ENCODE measurements around the gene CLSTN2.

The CLSTN2 gene

DNA sequence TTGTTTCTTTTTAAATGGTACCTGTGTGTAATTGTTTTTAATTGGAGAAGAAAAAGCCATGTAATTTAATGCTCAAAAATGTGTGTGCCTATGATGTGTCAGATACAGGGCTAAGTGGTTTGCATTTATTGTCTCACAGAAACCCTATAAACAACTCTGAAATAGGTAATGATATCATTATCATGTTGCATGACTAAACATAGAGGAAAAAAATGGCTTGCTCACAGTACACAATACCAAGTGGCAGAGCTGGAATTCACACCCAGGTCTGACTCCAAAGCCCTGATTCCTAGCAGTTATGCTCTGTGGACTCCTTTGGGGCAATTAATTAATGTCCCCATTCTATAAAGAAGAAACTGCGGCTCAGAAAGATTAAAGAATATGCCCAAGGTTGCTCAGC, 505.5 kb downstream of the CLSTN2 start:
- Histone ChIP-seq H2BK5ac (ENCODE audit: low read length) (no peak overlapping the region), H2BK120ac (ENCODE audit: low read depth, low read length) (no peak overlapping the region), H3K14ac (ENCODE audit: low read length) (no peak overlapping the region), H2AFZ (ENCODE audit: low read length) (no peak overlapping the region), H2BK12ac (ENCODE audit: low read length) (no peak overlapping the region), H3K4ac (ENCODE audit: low read length) (no peak overlapping the region), H2AK5ac (ENCODE audit: low read depth, low read length) (no peak overlapping the region), H3K79me1 (ENCODE audit: low read depth, low read length) (no peaks in the 10 kb centered on the region), H3K9me3 (replicated peaks in 1 of 2; ENCODE audit: control insufficient read depth in 2 of 2, insufficient read depth in 1 of 2, low read depth in 1 of 2, low read length in 2 of 2) (no peaks in the 10 kb centered on the region), H4K8ac (ENCODE audit: low read depth, low read length) (no peak overlapping the region), H3K4me2 (ENCODE audit: insufficient read depth, low read length, poor library complexity, severe bottlenecking) (no peak overlapping the region), H3K27me3 (ENCODE audit: control insufficient read depth in 3 of 3, insufficient read depth in 3 of 3, low read depth in 1 of 3, low read length in 3 of 3) (no peaks in the 10 kb centered on the region), H3K9ac (ENCODE audit: low read depth, low read length, poor library complexity) (no peak overlapping the region), H3K4me1 (ENCODE audit: control insufficient read depth in 2 of 2, insufficient read depth in 1 of 2, low read depth in 1 of 2, low read length in 2 of 2) (peaks cover 0 to 1% of the 10 kb centered on the region in 2 donors), H3K4me3 (ENCODE audit: low read length in 2 of 2) (no peak overlapping the region), H3K18ac (ENCODE audit: low read length) (no peak overlapping the region), H4K91ac (ENCODE audit: low read depth, low read length, poor library complexity) (no peak overlapping the region), H3K36me3 (replicated peaks in 1 of 2; ENCODE audit: control insufficient read depth in 2 of 2, insufficient read depth in 2 of 2, low read length in 2 of 2) (no peaks in the 10 kb centered on the region), H2BK15ac (ENCODE audit: low read length) (no peak overlapping the region), H3K27ac (replicated peaks; ENCODE audit: low read length) (no peak overlapping the region), H3K23ac (ENCODE audit: low read depth, low read length, poor library complexity) (no peak overlapping the region)
- DNase-seq (ENCODE audit: low spot score): no peak
- WGBS, 2 donors (ENCODE audit: extremely low coverage in 2 of 2, insufficient read length in 2 of 2, insufficient replicate concordance in 1 of 2): no CpG with 5 or more reads among the region's 1 CpG

DNA sequence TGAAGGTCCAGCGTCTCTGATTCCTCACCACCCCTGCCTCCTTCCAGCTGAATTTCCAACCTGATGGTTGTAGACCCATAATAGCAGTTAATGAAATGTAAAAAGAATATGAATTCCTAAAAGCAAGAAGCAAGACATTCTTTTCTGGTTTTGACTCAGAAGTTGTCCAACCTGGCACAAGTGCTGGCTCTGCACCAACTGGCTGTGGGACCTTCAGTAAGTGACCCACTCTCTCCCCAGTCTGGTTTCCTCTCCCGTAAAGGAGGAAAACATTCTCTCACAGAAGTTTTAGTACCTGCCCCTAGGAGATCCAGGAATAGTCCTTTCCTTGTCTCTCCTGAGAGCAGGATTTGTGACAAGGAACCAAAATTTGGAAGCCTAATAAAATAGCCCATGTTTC, 506.0 kb downstream of the CLSTN2 start:
- no peak overlapping the region for H3K4me2 ChIP-seq (ENCODE audit: insufficient read depth, low read length, poor library complexity, severe bottlenecking)
- H3K79me1 ChIP-seq (ENCODE audit: low read depth, low read length): no peaks in the 10 kb centered on the region
- H3K9me3 ChIP-seq (replicated peaks in 1 of 2; ENCODE audit: control insufficient read depth in 2 of 2, insufficient read depth in 1 of 2, low read depth in 1 of 2, low read length in 2 of 2): no peaks in the 10 kb centered on the region
- no peak overlapping the region for H2BK5ac ChIP-seq (ENCODE audit: low read length)
- H2BK12ac ChIP-seq (ENCODE audit: low read length): no peak overlapping the region
- H3K18ac ChIP-seq (ENCODE audit: low read length): no peak overlapping the region
- no peak overlapping the region for H2BK120ac ChIP-seq (ENCODE audit: low read depth, low read length)
- no peak overlapping the region for H4K8ac ChIP-seq (ENCODE audit: low read depth, low read length)
- H3K4ac ChIP-seq (ENCODE audit: low read length): no peak overlapping the region
- no peak overlapping the region for H3K27ac ChIP-seq (replicated peaks; ENCODE audit: low read length)
- no peak overlapping the region for H3K4me3 ChIP-seq (ENCODE audit: low read length in 2 of 2)
- H3K14ac ChIP-seq (ENCODE audit: low read length): no peak overlapping the region
- no peaks in the 10 kb centered on the region for H3K27me3 ChIP-seq (ENCODE audit: control insufficient read depth in 3 of 3, insufficient read depth in 3 of 3, low read depth in 1 of 3, low read length in 3 of 3)
- H3K4me1 ChIP-seq (ENCODE audit: control insufficient read depth in 2 of 2, insufficient read depth in 1 of 2, low read depth in 1 of 2, low read length in 2 of 2): peaks cover 0 to 1% of the 10 kb centered on the region in 2 donors
- H3K9ac ChIP-seq (ENCODE audit: low read depth, low read length, poor library complexity): no peak overlapping the region
- no peak overlapping the region for H2AK5ac ChIP-seq (ENCODE audit: low read depth, low read length)
- no peak overlapping the region for H2BK15ac ChIP-seq (ENCODE audit: low read length)
- no peak overlapping the region for H4K91ac ChIP-seq (ENCODE audit: low read depth, low read length, poor library complexity)
- H3K36me3 ChIP-seq (replicated peaks in 1 of 2; ENCODE audit: control insufficient read depth in 2 of 2, insufficient read depth in 2 of 2, low read length in 2 of 2): no peaks in the 10 kb centered on the region
- H3K23ac ChIP-seq (ENCODE audit: low read depth, low read length, poor library complexity): no peak overlapping the region
- no peak for DNase-seq (ENCODE audit: low spot score)
- WGBS, 2 donors (ENCODE audit: extremely low coverage in 2 of 2, insufficient read length in 2 of 2, insufficient replicate concordance in 1 of 2): no CpG with 5 or more reads among the region's 2 CpGs
- H2AFZ ChIP-seq (ENCODE audit: low read length): no peak overlapping the region

DNA sequence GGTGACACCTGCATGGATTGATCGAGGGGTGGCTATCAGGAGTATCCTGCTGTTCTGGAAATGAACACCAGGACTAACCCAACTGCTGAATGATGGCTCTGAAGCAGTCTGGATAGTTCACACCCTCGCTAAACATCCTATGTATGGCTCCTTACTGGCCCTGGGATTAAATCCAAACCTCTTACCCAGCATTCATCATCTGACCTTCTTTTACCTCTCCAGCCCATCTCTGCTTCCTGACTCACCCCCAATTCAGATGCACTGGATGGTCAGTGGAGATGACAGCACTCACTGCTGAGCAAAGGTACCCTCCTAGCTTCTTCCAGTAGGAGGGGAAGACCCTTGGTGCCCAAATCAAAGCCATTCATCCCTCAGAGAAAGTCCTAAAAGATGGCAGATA, 507.6 kb downstream of the CLSTN2 start:
- H3K4ac ChIP-seq (ENCODE audit: low read length): no peak overlapping the region
- WGBS, 2 donors (ENCODE audit: extremely low coverage in 2 of 2, insufficient read length in 2 of 2, insufficient replicate concordance in 1 of 2): no CpG with 5 or more reads among the region's 2 CpGs
- H4K91ac ChIP-seq (ENCODE audit: low read depth, low read length, poor library complexity): no peak overlapping the region
- H3K4me1 ChIP-seq (ENCODE audit: control insufficient read depth in 2 of 2, insufficient read depth in 1 of 2, low read depth in 1 of 2, low read length in 2 of 2): peaks cover 0 to 1% of the 10 kb centered on the region in 2 donors
- no peak overlapping the region for H3K18ac ChIP-seq (ENCODE audit: low read length)
- H3K79me1 ChIP-seq (ENCODE audit: low read depth, low read length): no peaks in the 10 kb centered on the region
- no peak overlapping the region for H3K4me3 ChIP-seq (ENCODE audit: low read length in 2 of 2)
- no peak overlapping the region for H2BK5ac ChIP-seq (ENCODE audit: low read length)
- H3K4me2 ChIP-seq (ENCODE audit: insufficient read depth, low read length, poor library complexity, severe bottlenecking): no peak overlapping the region
- no peak overlapping the region for H2AK5ac ChIP-seq (ENCODE audit: low read depth, low read length)
- no peaks in the 10 kb centered on the region for H3K36me3 ChIP-seq (replicated peaks in 1 of 2; ENCODE audit: control insufficient read depth in 2 of 2, insufficient read depth in 2 of 2, low read length in 2 of 2)
- no peak overlapping the region for H2BK120ac ChIP-seq (ENCODE audit: low read depth, low read length)
- H3K14ac ChIP-seq (ENCODE audit: low read length): no peak overlapping the region
- no peak overlapping the region for H4K8ac ChIP-seq (ENCODE audit: low read depth, low read length)
- H3K23ac ChIP-seq (ENCODE audit: low read depth, low read length, poor library complexity): no peak overlapping the region
- no peak overlapping the region for H3K27ac ChIP-seq (replicated peaks; ENCODE audit: low read length)
- no peak overlapping the region for H2BK12ac ChIP-seq (ENCODE audit: low read length)
- H3K9me3 ChIP-seq (replicated peaks in 1 of 2; ENCODE audit: control insufficient read depth in 2 of 2, insufficient read depth in 1 of 2, low read depth in 1 of 2, low read length in 2 of 2): no peaks in the 10 kb centered on the region
- H3K27me3 ChIP-seq (ENCODE audit: control insufficient read depth in 3 of 3, insufficient read depth in 3 of 3, low read depth in 1 of 3, low read length in 3 of 3): no peaks in the 10 kb centered on the region
- H2BK15ac ChIP-seq (ENCODE audit: low read length): no peak overlapping the region
- DNase-seq (ENCODE audit: low spot score): no peak
- H3K9ac ChIP-seq (ENCODE audit: low read depth, low read length, poor library complexity): no peak overlapping the region
- no peak overlapping the region for H2AFZ ChIP-seq (ENCODE audit: low read length)

DNA sequence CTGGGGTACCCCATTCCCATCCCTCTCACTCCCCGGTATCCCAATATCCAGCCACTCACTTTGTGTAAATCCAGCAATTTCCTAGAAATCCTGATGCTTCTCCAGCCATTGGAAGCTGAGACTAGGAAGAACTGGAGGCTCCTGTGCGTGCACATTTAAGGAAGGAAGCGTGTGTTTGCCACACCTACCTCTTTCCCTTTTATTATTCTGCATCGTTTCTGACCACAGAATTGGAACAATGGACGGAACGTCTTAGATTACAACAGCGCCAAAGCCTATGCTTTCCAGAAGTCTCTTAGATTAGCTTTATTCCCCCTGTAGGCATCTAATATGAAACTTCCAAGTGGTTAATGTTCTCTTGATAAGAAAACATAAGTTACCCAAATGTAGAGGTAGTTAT, 508.1 kb downstream of the CLSTN2 start:
- H2BK5ac ChIP-seq (ENCODE audit: low read length): no peak overlapping the region
- no peak overlapping the region for H2AFZ ChIP-seq (ENCODE audit: low read length)
- H3K4ac ChIP-seq (ENCODE audit: low read length): no peak overlapping the region
- no peak overlapping the region for H2AK5ac ChIP-seq (ENCODE audit: low read depth, low read length)
- WGBS, 2 donors (ENCODE audit: extremely low coverage in 2 of 2, insufficient read length in 2 of 2, insufficient replicate concordance in 1 of 2): no CpG with 5 or more reads among the region's 7 CpGs
- H3K4me1 ChIP-seq (ENCODE audit: control insufficient read depth in 2 of 2, insufficient read depth in 1 of 2, low read depth in 1 of 2, low read length in 2 of 2): peaks cover 0 to 1% of the 10 kb centered on the region in 2 donors
- H3K27ac ChIP-seq (replicated peaks; ENCODE audit: low read length): no peak overlapping the region
- no peaks in the 10 kb centered on the region for H3K36me3 ChIP-seq (replicated peaks in 1 of 2; ENCODE audit: control insufficient read depth in 2 of 2, insufficient read depth in 2 of 2, low read length in 2 of 2)
- no peak overlapping the region for H3K14ac ChIP-seq (ENCODE audit: low read length)
- H2BK15ac ChIP-seq (ENCODE audit: low read length): no peak overlapping the region
- H3K27me3 ChIP-seq (ENCODE audit: control insufficient read depth in 3 of 3, insufficient read depth in 3 of 3, low read depth in 1 of 3, low read length in 3 of 3): no peaks in the 10 kb centered on the region
- no peak for DNase-seq (ENCODE audit: low spot score)
- no peak overlapping the region for H4K91ac ChIP-seq (ENCODE audit: low read depth, low read length, poor library complexity)
- H3K79me1 ChIP-seq (ENCODE audit: low read depth, low read length): no peaks in the 10 kb centered on the region
- no peak overlapping the region for H4K8ac ChIP-seq (ENCODE audit: low read depth, low read length)
- no peak overlapping the region for H3K9ac ChIP-seq (ENCODE audit: low read depth, low read length, poor library complexity)
- H3K4me3 ChIP-seq (ENCODE audit: low read length in 2 of 2): no peak overlapping the region
- H3K18ac ChIP-seq (ENCODE audit: low read length): no peak overlapping the region
- no peaks in the 10 kb centered on the region for H3K9me3 ChIP-seq (replicated peaks in 1 of 2; ENCODE audit: control insufficient read depth in 2 of 2, insufficient read depth in 1 of 2, low read depth in 1 of 2, low read length in 2 of 2)
- no peak overlapping the region for H3K23ac ChIP-seq (ENCODE audit: low read depth, low read length, poor library complexity)
- H3K4me2 ChIP-seq (ENCODE audit: insufficient read depth, low read length, poor library complexity, severe bottlenecking): no peak overlapping the region
- H2BK12ac ChIP-seq (ENCODE audit: low read length): no peak overlapping the region
- H2BK120ac ChIP-seq (ENCODE audit: low read depth, low read length): no peak overlapping the region

Data from neuronal stem cell (in vitro differentiated cells).